PC-9 (cell line): ENCODE results near the gene RNF223.

Source experiments
- CTCF ChIP-seq: fragments of 200-600 bp; sonication (generic); conservative IDR thresholded peaks from 2 replicates; pipeline ENCODE4 v1.6.1; 2017; ENCODE audit warnings: mixed run types, antibody characterized with exemption, mild to moderate bottlenecking, moderate library complexity
- EZH2 ChIP-seq: fragments of 200-600 bp; sonication (generic); IDR thresholded peaks from 2 replicates; pipeline ENCODE4 v1.8.0; 2017; ENCODE audit warnings: antibody characterized with exemption, low read depth

GRCh38 chr1:1046767-1047166 lies 27.3 kb downstream of the RNF223 start:
- TF ChIP-seq CTCF (no peak), EZH2 (no peak)
